AG08396 (cell line): ENCODE measurements around the gene FMO5.
"Not testable (repeated sequence)": the region's sequence is repeated elsewhere in the genome, so short reads cannot be mapped to it uniquely, and the experiment has no call there.

Source experiments
- DNase-seq: peaks from one replicate; pipeline ENCODE4 v3.0.0; 2012; ENCODE audit warnings: low spot score, mixed read lengths

Gene FMO5

DNA sequence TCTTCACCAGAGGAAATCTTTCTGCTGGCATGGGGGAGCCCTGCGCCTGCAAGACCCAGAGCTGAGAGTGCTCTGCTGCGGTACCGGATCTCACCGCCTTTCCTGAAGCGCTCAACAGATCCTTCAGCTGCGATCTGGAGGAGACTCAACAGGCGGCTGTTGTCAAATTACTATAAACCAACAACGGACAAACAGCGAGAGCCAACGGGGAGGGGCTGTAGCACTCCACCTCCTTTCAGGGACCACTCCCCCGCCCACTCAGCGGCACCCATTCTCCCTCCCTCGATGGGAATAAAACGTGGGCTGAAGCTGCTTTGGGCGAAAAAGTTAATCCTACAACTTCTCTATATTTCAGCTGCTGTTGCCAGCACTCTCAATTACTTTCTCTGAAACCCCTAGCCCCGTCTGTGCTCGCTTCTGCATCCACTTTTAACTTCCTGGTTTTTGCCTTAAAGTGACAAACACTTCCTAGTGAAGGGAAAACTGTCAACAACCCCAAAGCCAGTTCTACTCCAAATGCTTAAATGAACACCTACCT, at the start of gene FMO5:
Gene FMO5 (minus strand): TSS at position 147 of the 538 bp plus-strand sequence. CDS start 310 bp downstream, outside the sequence.
- DNase-seq: peak; percentile 81

DNA sequence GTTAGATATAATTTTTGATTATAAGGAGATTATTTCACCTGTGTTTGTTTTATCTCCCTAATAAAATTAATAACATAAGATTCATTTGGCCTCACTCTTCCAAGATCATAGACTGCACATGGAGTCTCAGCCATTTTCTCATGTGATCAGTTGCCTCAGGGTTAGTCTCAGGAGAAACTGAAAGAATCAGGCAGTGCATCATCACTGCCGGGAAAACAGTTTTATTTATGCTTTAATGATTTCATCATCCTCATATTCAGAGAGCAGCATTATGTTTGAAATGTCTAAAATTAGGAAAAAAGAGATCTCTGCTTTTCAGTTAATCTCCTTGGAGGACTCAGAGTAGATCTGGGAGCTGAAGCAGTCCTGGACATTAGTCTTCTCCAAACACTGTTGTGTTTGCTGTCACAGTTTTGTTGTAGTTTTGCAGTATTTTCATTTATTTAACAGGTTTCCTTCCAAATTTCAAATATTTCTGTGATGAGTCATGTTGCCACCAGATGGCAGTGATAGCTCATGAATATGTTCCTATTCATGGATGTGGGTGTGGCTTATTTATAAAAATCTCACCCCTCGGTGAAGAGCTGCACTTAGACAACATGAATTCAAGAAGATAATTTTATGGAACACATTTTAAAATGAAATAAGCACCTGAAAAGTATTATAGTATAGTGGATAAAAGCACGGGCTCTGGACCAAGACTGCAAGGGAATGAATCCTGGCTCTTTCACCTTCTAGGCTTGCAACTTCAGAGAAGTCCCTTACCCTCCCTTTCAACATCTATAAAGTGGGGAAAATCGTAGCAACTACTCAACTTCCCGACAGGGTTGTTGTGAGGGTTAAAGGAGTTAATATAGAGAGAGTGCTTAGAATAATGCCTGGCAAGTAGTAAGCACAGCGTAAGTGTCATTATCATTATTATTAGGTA, 48.5 kb upstream of the FMO5 start:
- DNase-seq: peak; percentile 64

DNA sequence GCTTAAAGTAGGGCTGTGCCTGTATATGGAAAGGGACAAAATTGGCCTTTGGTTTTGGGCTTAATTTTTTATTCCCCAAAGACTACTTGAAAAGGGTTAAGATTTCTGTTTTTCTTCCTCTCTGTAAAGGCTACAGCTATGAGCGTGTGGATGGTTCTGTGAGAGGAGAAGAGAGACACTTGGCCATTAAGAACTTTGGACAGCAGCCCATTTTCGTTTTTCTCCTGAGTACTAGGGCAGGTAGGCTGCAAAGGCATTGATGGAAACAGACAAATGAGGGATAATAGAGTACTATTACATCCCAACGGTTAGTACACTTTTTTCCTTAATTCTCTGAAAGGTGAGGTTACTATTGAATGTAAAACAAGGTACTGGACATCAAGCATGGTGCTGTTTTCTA, 46.9 kb upstream of the FMO5 start:
- DNase-seq: no peak

DNA sequence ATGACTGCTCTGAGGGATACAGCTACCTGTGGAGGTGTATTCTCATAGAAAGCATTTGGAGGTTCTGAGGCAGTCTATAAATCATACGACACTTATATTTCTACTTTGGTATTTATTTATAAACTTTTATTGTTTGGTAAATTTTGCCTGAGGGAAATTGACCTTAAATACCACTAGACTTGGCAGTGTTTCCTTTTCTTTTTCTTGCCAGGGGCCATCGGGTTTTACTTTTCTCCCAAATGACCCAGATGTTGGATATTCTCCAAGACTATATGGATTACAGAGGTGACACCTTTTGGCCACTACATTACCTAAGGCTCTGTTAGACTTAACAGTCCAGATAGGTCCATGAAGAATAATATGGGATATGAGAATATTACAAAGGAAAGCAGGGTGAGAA, 45.6 kb upstream of the FMO5 start:
- no peak for DNase-seq

DNA sequence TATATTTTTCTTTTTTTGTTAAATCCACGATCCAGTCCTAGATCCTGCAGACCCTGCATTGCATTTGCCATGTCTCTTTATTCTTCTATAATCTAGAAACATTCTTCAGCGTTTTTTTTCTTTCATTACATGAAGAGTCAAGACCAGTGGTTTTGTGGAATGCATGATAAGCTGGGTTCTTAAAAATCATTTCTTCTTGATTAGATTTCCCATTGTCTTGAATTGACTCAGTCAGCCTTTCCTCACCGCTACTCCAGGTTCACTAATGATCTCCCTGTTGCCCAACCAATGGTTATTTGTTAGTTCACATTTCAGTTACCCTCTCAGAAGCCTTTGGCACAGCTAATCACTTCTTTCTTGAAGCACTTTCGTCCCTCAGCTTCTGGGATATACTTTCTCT, 42.6 kb upstream of the FMO5 start:
- DNase-seq: no peak

DNA sequence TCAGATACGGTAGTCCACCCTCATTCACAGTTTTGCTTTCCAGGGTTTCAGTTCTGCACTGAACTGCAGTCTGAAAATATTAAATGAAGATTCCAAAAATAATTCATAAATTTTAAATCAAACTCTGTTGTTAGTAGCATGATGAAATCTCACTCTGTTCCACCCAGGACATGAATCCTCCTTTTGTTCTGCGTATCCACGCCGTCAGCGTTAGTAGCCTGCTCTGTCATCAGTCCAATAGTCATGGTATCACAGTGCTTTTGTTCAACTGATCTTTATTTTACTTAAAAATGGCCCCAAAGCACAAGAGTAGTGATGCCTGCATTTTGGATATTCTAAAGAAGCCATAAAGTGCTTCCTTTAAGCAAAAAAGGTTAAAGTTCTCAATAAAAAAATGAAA, 41.2 kb upstream of the FMO5 start:
- DNase-seq: no peak

GRCh38 chr1:147264158-147264768, 39.1 kb upstream of the FMO5 start:
- DNase-seq: peak; percentile 44

- DNase-seq: no peak
Observed at GRCh38 chr1:147260956-147261355, 35.8 kb upstream of the FMO5 start.

DNA sequence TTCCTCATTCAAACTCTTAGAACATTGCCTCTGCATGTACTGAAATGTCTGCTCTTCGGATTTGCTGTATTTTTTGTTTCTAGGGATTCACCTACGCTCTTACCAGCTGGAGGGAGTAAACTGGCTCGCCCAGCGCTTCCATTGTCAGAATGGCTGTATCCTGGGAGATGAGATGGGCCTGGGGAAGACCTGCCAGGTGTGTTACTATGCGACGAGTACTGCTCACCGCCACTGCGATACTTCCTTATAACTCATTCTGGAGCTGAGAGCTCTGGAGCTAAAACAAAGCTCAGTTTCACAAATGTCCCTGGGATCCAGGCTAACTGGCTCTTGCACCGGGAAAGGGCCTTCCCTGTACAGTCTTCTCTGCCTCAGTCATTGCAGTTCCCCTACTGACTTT, 27.4 kb upstream of the FMO5 start:
- no peak for DNase-seq

DNA sequence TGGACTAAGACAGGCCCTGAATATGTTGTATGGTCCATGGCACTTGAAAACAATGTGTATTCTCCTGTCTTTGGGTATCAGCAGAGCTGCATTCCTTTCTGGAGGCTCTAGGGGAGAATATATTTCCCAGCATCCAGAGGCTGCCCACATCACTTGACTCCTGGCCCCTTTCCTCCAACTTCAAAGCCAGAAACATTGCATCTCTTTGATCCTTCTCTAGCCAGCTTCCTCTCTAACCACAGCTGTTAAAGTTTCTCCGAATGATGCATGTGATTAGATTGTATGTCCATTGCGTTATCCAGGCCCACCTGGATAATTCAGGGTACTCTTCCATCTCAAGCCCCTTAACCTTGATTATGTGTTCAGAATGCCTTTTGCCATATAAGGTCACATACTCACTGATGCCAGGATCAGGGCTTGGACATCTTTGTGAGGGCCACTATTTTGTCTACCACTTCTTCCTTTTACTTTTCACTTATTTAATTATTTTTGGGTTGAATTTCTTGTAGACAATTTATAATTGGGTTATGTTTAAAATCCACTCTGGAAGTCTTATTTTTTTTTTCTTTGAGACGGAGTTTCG, 22.6 kb upstream of the FMO5 start:
- no peak for DNase-seq

DNA sequence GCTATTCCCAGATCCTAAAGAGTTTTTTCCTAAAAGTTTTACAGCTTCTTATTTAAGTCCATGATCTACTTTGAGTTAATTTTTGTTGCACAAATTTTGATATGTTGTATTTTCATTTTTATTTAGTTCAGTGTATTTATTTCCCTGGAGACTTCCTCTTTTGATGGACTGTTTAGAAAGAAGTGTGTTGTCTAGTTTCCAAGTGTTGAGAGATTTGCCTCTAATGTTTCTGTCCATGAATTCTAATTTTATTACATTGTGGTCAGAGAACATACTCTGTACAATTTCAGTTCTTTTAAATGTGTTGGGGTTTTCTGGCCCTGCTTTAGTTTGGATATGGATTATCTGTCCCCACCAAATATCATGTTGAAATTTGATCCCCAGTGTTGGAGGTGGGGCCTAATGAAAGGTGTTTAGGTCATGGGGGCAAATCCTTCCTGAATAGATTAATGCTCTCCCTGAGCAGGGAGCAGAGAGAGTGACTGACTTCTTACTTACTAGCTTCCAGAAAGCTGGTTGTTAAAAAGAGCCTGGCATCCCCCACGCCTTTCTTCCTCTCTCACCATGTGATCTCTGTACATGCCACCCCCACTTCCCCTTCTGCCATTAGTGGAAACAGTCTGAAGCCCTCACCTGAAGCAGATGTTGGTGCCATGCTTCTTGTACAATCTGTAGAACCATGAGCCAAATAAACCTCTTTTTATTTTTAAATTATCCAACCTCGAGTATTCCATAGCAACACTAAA, 21.9 kb upstream of the FMO5 start:
- DNase-seq: no peak

- DNase-seq: no peak
Observed at GRCh38 chr1:147246044-147246690, 21.0 kb upstream of the FMO5 start.

- DNase-seq: no peak
Observed at GRCh38 chr1:147245586-147246021, 20.5 kb upstream of the FMO5 start.

GRCh38 chr1:147245129-147245528, 20.0 kb upstream of the FMO5 start:
- DNase-seq: no peak

GRCh38 chr1:147243841-147244240, 18.7 kb upstream of the FMO5 start:
- no peak for DNase-seq

- DNase-seq: no peak
Observed at GRCh38 chr1:147243228-147243685, 18.1 kb upstream of the FMO5 start.

DNA sequence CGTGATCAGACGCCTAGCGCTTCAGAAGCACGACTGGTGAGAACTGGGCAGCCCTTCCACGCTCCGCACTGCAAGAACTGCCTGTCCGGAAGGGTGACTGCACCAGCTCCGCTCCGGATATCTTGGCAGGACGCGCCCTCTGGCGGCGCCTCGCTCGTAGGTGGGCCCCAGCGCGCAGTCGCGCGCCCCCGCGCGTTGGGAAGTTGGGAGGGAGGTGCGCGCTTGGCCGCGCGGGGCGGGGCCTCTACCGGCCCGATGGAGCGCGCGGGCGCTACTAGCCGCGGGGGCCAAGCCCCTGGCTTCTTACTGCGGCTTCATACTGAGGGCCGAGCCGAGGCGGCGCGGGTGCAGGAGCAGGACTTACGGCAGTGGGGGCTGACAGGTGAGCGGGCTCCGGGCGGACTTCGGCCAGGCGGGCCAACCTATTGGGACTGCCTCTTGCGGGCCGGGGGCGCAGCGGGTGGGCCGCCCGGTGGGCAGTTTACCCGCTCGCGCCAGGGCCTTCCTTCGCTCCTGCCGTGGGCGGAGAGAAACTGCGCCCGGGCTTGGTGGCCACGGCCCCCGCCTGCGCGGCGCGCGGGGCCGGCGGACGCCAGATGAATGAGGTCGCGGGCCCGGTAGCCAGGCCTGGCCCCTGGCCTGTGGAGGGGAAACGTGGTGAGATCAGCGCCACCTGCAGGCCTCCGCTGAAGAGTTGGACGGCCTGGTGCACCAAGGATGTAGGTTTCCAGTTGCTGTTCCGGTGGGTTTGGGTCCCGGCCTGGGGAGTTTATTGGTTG, 17.5 kb upstream of the FMO5 start, which contains the start of gene CHD1L:
Gene CHD1L (plus strand): TSS at position 236 of the 779 bp plus-strand sequence. CDS start 20 bp downstream, at position 256.
- DNase-seq: peak; percentile 95

DNA sequence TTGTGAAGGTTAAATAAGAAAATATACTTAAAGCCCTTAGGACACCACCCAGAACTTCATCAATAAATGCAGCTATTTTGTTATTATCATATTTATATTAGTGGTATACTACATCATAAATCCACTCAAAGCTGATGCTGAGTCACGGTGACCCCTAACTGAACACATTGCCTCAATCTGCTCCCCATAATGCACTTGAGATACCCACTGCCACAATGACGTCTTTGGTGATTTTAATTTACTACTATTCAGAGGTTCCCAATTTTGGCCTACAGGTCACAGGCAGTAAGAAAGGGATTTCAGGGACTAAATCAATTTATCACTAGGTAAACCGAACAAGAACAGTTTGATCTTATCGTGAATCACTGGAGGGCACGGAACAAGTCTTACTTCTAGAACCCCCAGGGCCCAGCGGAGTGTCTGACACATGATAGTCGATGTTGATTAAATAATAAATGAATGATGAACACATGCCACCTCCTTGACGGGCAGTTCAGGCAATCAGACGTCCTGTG, 16.9 kb upstream of the FMO5 start:
- DNase-seq: no peak

GRCh38 chr1:147240131-147240721, 15.1 kb upstream of the FMO5 start:
- DNase-seq: not testable (repeated sequence)
